ENCODE data around the gene PLA2G4B.

PLA2G4B gene

GRCh38 chr15:41851755-41852370 is 13.2 kb downstream of the PLA2G4B start:
- no peak for DNase-seq

- DNase-seq: no peak
Observed at GRCh38 chr15:41852736-41853590, 14.3 kb downstream of the PLA2G4B start.

GRCh38 chr15:41853831-41854230 is 15.2 kb downstream of the PLA2G4B start:
- no peak for DNase-seq

- DNase-seq: no peak
Observed at GRCh38 chr15:41854443-41854842, 15.8 kb downstream of the PLA2G4B start.

GRCh38 chr15:41855261-41855961 is 16.8 kb downstream of the PLA2G4B start:
- DNase-seq: no peak

GRCh38 chr15:41856262-41856661 is 17.6 kb downstream of the PLA2G4B start:
- no peak for DNase-seq

- no peak for DNase-seq
Observed at GRCh38 chr15:41856716-41857115, 18.1 kb downstream of the PLA2G4B start.

- no peak for DNase-seq
Observed at GRCh38 chr15:41857316-41857715, 18.7 kb downstream of the PLA2G4B start.

- DNase-seq: no peak
Observed at GRCh38 chr15:41858756-41859155, 20.1 kb downstream of the PLA2G4B start.

GRCh38 chr15:41860049-41860828 is 21.6 kb downstream of the PLA2G4B start:
- no peak for DNase-seq

- DNase-seq: no peak
Observed at GRCh38 chr15:41861736-41862356, 23.2 kb downstream of the PLA2G4B start.

- DNase-seq: no peak
Observed at GRCh38 chr15:41862515-41863116, 24.0 kb downstream of the PLA2G4B start.

GRCh38 chr15:41865490-41866055 is 26.9 kb downstream of the PLA2G4B start:
- no peak for DNase-seq

GRCh38 chr15:41866263-41866703 is 27.6 kb downstream of the PLA2G4B start:
- DNase-seq: no peak

- no peak for DNase-seq
Observed at GRCh38 chr15:41866872-41867579, 28.4 kb downstream of the PLA2G4B start.

- no peak for DNase-seq
Observed at GRCh38 chr15:41868321-41868720, 29.7 kb downstream of the PLA2G4B start.

- DNase-seq: no peak
Observed at GRCh38 chr15:41869770-41870688, 31.4 kb downstream of the PLA2G4B start.

GRCh38 chr15:41870689-41871081 is 32.0 kb downstream of the PLA2G4B start:
- peak; percentile 53 for DNase-seq

GRCh38 chr15:41871175-41871905 is 32.7 kb downstream of the PLA2G4B start:
- DNase-seq: no peak
